M059J (cell line): Measurements from ENCODE around the gene ENAH. TPM values are rescaled to one million over a fixed set of nuclear protein-coding genes. Genes with fewer than 3 reads are reported as not detected.

Experiments used
- DNase-seq: peaks from one replicate; pipeline ENCODE4 v3.0.0-alpha.2; 2012; ENCODE audit warnings: low read depth
- total RNA-seq: library from RNA; depleted of rRNA; stranded (reverse); fragments of >200 nt; shearing (Covaris generic); gene quantifications from 2 replicates; pipeline ENCODE4 v1.2.3, GENCODE V29; 2014; rRNA removed

Gene ENAH
- total RNA-seq, 1 experiment from 2014 or later: 69.5 TPM

DNA sequence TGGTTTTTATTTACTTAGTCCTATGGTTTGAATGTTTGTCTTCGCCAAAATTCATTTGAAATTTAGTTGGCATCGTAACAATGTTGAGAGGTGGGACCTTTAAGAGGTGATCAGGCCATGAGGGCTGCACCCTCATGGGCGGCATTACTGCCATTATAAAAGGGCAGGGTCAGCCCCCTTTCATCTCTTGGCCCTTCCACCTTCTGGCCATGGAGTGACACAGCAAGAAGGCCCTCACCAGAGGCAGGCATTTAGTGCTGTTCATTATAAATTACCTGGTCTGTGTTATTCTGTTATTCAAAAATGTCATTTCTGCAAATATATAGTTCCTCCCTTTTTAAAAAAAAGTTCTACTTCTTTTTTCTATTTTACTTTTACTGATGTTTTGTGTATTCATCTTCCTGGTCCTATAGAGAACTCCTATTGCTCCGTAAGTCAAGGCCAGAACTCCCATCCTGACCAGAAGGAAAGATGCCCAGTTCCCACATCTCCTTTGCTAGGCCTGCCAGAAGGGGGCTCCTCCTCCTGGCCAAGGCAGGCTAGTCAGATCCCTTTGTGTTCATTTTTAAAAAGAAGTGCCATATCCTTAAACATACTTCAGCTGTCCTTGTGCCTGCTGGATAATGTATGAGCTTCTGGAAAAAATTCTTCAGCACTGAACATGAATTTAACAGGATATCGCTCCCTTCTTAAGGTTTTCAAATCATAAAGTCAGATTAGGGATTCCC is 215.0 kb downstream of the ENAH start:
- DNase-seq: no peak

Other genes starting within 250 kb of the ENAH start
- gene LBR, start 225.1 kb downstream of the ENAH start, total RNA-seq: 40.7 and 57.1 TPM in 2 replicates
- 651 and 703 TPM in 2 replicates for gene SRP9, start 124.7 kb upstream of the ENAH start, total RNA-seq
- 55.3 and 55.8 TPM in 2 replicates for gene EPHX1, start 157.0 kb upstream of the ENAH start, total RNA-seq
- gene TMEM63A, start 229.3 kb upstream of the ENAH start, total RNA-seq: 11.3 and 16.3 TPM in 2 replicates
- gene LEFTY1, start 236.0 kb upstream of the ENAH start, total RNA-seq: 0.10 TPM in 1 of 2 replicates, not detected in the other